ENCODE data around the gene PSD2.

PSD2 gene

GRCh38 chr5:139768807-139769465, 26.7 kb upstream of the PSD2 start:
- no peak for DNase-seq (ENCODE audit: low spot score)
- H3K27ac ChIP-seq, result no peak overlapping the region
- CTCF ChIA-PET, result interaction anchor here (0.5 to 2.3 kb wide), 2 partner anchors 18 to 923 kb away, joined by 3 to 11 read pairs; no protein-coding TSS in a partner anchor
- no peak for TF ChIP-seq CTCF (conservative IDR thresholded peaks at IDR 0.05; ENCODE audit: low read depth)
- POLR2A ChIA-PET (ENCODE audit: low non-redundant PET), result interaction anchor here (0.6 kb wide), 1 partner anchor 108 kb away, joined by 3 read pairs; no protein-coding TSS in a partner anchor

GRCh38 chr5:139769477-139769876, 26.1 kb upstream of the PSD2 start:
- DNase-seq (ENCODE audit: low spot score), result no peak
- ChIA-PET CTCF (interaction anchor here (0.5 to 2.3 kb wide), 3 partner anchors 18 to 922 kb away, joined by 3 to 11 read pairs (median 4); no protein-coding TSS in a partner anchor), POLR2A (ENCODE audit: low non-redundant PET) (interaction anchor here (0.6 kb wide), 1 partner anchor 108 kb away, joined by 3 read pairs; no protein-coding TSS in a partner anchor)
- TF ChIP-seq CTCF (conservative IDR thresholded peaks at IDR 0.05; ENCODE audit: low read depth), result no peak
- H3K27ac ChIP-seq, result no peak overlapping the region

DNA sequence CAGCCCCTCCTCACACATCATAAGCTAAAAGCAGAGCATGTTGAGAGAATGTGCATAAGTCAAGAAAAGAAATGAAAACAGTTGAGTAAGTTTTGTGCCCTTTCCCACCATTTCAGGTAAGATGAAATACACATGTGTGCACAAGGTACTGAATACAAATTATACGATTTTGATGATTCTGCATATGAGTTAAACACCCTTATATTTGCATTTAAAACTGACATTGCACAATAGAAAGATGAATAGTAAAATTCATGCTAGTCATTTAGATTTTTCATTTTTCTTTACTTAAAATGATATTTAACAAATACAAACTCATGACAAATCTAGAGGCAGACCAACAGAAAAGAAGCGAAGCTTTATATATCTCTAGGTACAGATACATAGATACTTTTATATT, 24.9 kb upstream of the PSD2 start:
- TF ChIP-seq CTCF (conservative IDR thresholded peaks at IDR 0.05; ENCODE audit: low read depth), result no peak
- POLR2A ChIA-PET (ENCODE audit: low non-redundant PET), result no interaction called here
- no peak overlapping the region for H3K27ac ChIP-seq
- DNase-seq (ENCODE audit: low spot score), result no peak
- CTCF ChIA-PET, result interaction anchor here (1.0 to 2.3 kb wide), 3 partner anchors 17 to 198 kb away, joined by 4 to 11 read pairs (median 5); no protein-coding TSS in a partner anchor

GRCh38 chr5:139772089-139772791, 23.4 kb upstream of the PSD2 start:
- no peak for DNase-seq (ENCODE audit: low spot score)
- ChIA-PET CTCF (no interaction called here), POLR2A (ENCODE audit: low non-redundant PET) (no interaction called here)
- no peak overlapping the region for H3K27ac ChIP-seq
- no peak for TF ChIP-seq CTCF (conservative IDR thresholded peaks at IDR 0.05; ENCODE audit: low read depth)

- ChIA-PET CTCF (interaction anchor here (0.6 to 1.0 kb wide), 2 partner anchors 7 to 250 kb away, joined by 4 to 6 read pairs; no protein-coding TSS in a partner anchor), POLR2A (ENCODE audit: low non-redundant PET) (no interaction called here)
- no peak for TF ChIP-seq CTCF (conservative IDR thresholded peaks at IDR 0.05; ENCODE audit: low read depth)
- no peak for DNase-seq (ENCODE audit: low spot score)
- no peak overlapping the region for H3K27ac ChIP-seq
These were observed 22.5 kb upstream of the PSD2 start for GRCh38 chr5:139772927-139773690.
